GM19023 (cell line): ENCODE data around the gene NR2F1.

Experiments used
- ATAC-seq: cut with Tn5 transposase; IDR thresholded peaks from one replicate; pipeline ENCODE4 v1.9.1; 2021; ENCODE audit warnings: mild to moderate bottlenecking, moderate library complexity; ENCODE audit not compliant: unreplicated experiment

NR2F1 gene

DNA sequence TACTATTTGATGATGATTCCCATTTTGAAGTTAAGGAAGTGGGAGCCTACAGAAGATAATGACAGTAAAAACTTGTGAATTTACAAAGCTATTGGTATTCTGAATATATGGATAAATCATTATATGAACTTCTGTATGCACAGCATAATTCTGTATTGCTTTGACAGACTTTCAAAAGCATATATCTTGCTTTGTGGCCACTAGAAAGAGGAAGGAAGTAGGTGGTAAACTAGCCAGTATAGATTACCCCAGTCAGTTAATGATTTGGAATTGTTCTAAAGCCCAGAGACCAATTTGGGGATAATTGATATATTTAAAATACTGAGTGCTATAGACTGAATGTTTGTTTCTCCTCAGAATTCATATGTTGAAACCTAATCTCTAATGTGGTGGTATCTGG, 53.0 kb downstream of the NR2F1 start:
- no peak for ATAC-seq

DNA sequence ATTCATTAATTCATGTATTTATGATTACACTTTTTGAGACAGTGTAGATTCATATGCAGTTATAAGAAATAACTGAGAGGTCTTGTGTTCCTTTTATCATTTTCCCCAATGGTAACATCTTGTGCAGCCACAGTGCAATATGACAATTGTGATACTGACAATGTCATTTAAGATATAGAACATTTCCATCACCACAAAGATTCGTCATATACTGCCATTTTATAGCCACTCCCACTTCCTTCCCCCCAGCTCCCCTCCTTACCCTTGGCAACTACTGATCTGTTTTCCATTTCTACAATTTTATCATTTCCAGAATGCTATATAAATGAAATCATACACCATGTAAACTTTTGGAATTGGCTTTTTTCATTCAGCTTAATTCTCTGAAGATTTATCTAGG, 53.8 kb downstream of the NR2F1 start:
- no peak for ATAC-seq

DNA sequence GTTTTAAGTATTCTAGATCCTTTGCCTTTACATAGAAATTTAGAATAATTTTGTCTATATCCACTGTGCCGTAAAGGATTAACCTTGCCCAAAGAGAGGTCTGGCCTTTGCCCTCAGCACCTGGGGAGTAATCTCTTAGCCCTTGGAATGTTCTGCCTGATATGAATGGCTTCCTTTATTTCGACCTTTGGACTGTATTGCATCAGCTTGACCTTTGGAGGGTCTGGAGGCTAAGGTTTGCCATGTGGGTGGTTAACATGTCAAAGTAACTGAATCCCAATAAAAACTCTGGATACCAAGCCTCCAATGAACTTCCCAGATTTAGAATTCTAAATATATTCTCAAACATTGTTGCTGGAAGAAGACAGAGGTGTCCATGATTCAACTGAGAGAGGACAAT, 54.7 kb downstream of the NR2F1 start:
- no peak for ATAC-seq

DNA sequence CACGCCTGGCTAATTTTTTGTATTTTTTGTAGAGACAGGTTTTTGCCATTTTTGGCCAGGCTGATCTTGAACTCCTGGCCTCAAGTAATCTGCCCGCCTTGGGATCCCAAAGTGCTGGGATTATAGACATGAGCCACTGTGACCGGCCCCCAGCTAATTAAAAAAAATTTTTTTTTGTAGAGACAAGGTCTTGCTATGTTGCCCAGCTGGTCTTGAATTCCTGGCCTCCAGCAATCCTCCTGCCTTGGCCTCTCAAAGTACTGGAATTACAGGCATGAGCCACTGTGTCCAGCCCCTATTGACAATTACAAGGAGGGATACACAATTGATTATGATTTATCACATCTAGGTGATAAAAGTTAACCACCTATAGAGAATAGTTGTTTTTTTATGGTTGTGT, 59.5 kb downstream of the NR2F1 start:
- no peak for ATAC-seq
